Posterior cingulate gyrus (tissue), 11 donors: ENCODE measurements around the gene ASIP.
"Not testable (repeated sequence)": the region's sequence is repeated elsewhere in the genome, so short reads cannot be mapped to it uniquely, and the experiment has no call there.

Experiments used
- DNase-seq, 10 donors: peaks; one replicate each; pipeline versions ENCODE4 v3.0.0 to v3.0.0-alpha.2; 2020 to 2021; ENCODE audit warnings: mixed read lengths in 3 of 10
- intact Hi-C: fragments of 100-400 bp; cut with DNase I; formaldehyde crosslinking; loops from one replicate; pipeline ENCODE4 v1.15.1; 2023

ASIP gene

GRCh38 chr20:34240693-34241615 is at the start of gene ASIP:
TSS of gene ASIP (plus strand) at chr20:34241423. CDS start at chr20:34260375, 18,952 bp downstream.
- intact Hi-C loops = no loop called here

GRCh38 chr20:34193051-34193450 is 48.2 kb upstream of the ASIP start:
- no peak for DNase-seq
- intact Hi-C loops = no loop called here

More at GRCh38 chr20:34240693-34241615, at the start of gene ASIP:
- DNase-seq = no peak

- no peak for DNase-seq
- intact Hi-C loops = no loop called here
These were observed 42.0 kb upstream of the ASIP start for GRCh38 chr20:34199183-34199582.

GRCh38 chr20:34200023-34200422 is 41.2 kb upstream of the ASIP start:
- intact Hi-C loops = no loop called here

GRCh38 chr20:34201531-34201930 is 39.7 kb upstream of the ASIP start:
- intact Hi-C loops = no loop called here
- no peak for DNase-seq

More at GRCh38 chr20:34200023-34200422, 41.2 kb upstream of the ASIP start:
- no peak for DNase-seq

GRCh38 chr20:34205172-34205880 is 35.9 kb upstream of the ASIP start:
- DNase-seq, intact Hi-C loops: not testable (repeated sequence)

- intact Hi-C loops = no loop called here
- DNase-seq = no peak
These were observed 32.1 kb upstream of the ASIP start for GRCh38 chr20:34209111-34209510.

- DNase-seq = peak in 1 of 10 donors; percentile 57
- intact Hi-C loops = no loop called here
These were observed 31.0 kb upstream of the ASIP start for GRCh38 chr20:34210271-34210670.

GRCh38 chr20:34211591-34211990 is 29.6 kb upstream of the ASIP start:
- no peak for DNase-seq
- intact Hi-C loops = no loop called here

- intact Hi-C loops = no loop called here
- no peak for DNase-seq
These were observed 28.0 kb upstream of the ASIP start for GRCh38 chr20:34213213-34213612.

GRCh38 chr20:34215711-34216381 is 25.4 kb upstream of the ASIP start:
- intact Hi-C loops = no loop called here
- peak; percentile 36 to 94 (median 62) for DNase-seq

GRCh38 chr20:34216382-34216742 is 24.9 kb upstream of the ASIP start:
- DNase-seq = no peak
- intact Hi-C loops = no loop called here

GRCh38 chr20:34220561-34220960 is 20.7 kb upstream of the ASIP start:
- DNase-seq = no peak
- intact Hi-C loops = no loop called here

- no peak for DNase-seq
- intact Hi-C loops = no loop called here
These were observed 19.0 kb upstream of the ASIP start for GRCh38 chr20:34222208-34222607.

GRCh38 chr20:34224251-34224650 is 17.0 kb upstream of the ASIP start:
- DNase-seq, intact Hi-C loops: not testable (repeated sequence)

- no peak for DNase-seq
- intact Hi-C loops = no loop called here
These were observed 9.6 kb upstream of the ASIP start for GRCh38 chr20:34231634-34232033.

GRCh38 chr20:34232494-34233087 is 8.6 kb upstream of the ASIP start:
- no peak for DNase-seq
- intact Hi-C loops = no loop called here

- DNase-seq = no peak
- intact Hi-C loops = no loop called here
These were observed 7.5 kb upstream of the ASIP start for GRCh38 chr20:34233687-34234086.

- intact Hi-C loops = no loop called here
- no peak for DNase-seq
These were observed 5.3 kb upstream of the ASIP start for GRCh38 chr20:34235875-34236274.

GRCh38 chr20:34237942-34238341 is 3.3 kb upstream of the ASIP start:
- intact Hi-C loops = no loop called here

GRCh38 chr20:34240121-34240520 is 1.1 kb upstream of the ASIP start:
- DNase-seq = no peak
- intact Hi-C loops = no loop called here

More at GRCh38 chr20:34237942-34238341, 3.3 kb upstream of the ASIP start:
- DNase-seq = no peak
